K562 (cell line): ENCODE measurements around the gene PDIA5. TPM values are rescaled to one million over a fixed set of nuclear protein-coding genes. Genes with fewer than 3 reads are reported as not detected.

Source experiments
- ATAC-seq: fragments of 200-7000 bp; cut with Tn5 transposase; 3 replicates; pipeline ENCODE4 v1.9.1; 2020; ENCODE audit warnings: moderate library complexity
- BruUV-seq: library from RNA; stranded (reverse); fragments of 400-500 nt; replicated peaks from 2 replicates; lab custom pipeline; 2021; lab: Mats Ljungman, UMichigan
- CTCF ChIA-PET: fragments of 300-600 bp; formaldehyde crosslinking; extraction: SDS; loops from one replicate; lab custom pipeline; 2021; ENCODE audit warnings: low intra/inter-chr PET ratio; lab: Yijun Ruan, JAX
- POLR2A ChIA-PET: fragments of 300-600, 350-650 bp; sonication (Branson Sonifier 250); formaldehyde crosslinking; extraction: SDS; loops from one replicate; lab custom pipeline; 2021; ENCODE audit warnings: antibody characterized with exemption, inconsistent platforms; lab: Yijun Ruan, JAX
- DNase-seq, 4 experiments: peaks; one replicate each; pipeline versions ENCODE4 v3.0.0 to v3.0.0-alpha.2; 2011 to 2018; ENCODE audit warnings: low spot score in 3 of 4, mixed read lengths in 3 of 4; ENCODE audit errors: extremely low read depth in 1 of 4
- FAIRE-seq: peaks from 2 replicates; lab custom pipeline; 2011; peaks lifted over from hg19 to GRCh38; lab: Jason Lieb, UNC
- H2AFZ ChIP-seq: 2 replicates; pipeline ENCODE4 v1.6.0; 2011; ENCODE audit warnings: low read depth, low read length, control low read depth, inconsistent platforms
- H3K27ac ChIP-seq: fragments of 200-600 bp; 3 replicates; pipeline ENCODE4 v1.8.0; 2011; ENCODE audit warnings: low read depth, mild to moderate bottlenecking, control low read depth, inconsistent platforms, low read length, moderate library complexity, mixed read lengths; ENCODE audit errors: extremely low read depth
- H3K27me3 ChIP-seq, 2 experiments: fragments of 300-600 bp in 1 of 2; 2 replicates in 1 of 2; 3 replicates in 1 of 2; pipeline versions ENCODE4 v1.6.0 to v1.8.0; 2011; ENCODE audit warnings: inconsistent platforms in 2 of 2, low read length in 2 of 2, mild to moderate bottlenecking in 1 of 2, mixed read lengths in 1 of 2, moderate library complexity in 1 of 2; ENCODE audit not compliant: control insufficient read depth in 2 of 2, insufficient read depth in 2 of 2
- H3K36me3 ChIP-seq: fragments of 300-600 bp; 3 replicates; pipeline ENCODE4 v1.8.0; 2011; ENCODE audit warnings: mild to moderate bottlenecking, low read length, inconsistent platforms; ENCODE audit not compliant: control insufficient read depth, insufficient read depth
- H3K4me1 ChIP-seq, 2 experiments: fragments of 200-600 bp in 1 of 2; replicated peaks in 1 of 2; 2 replicates in 1 of 2; 3 replicates in 1 of 2; pipeline versions ENCODE4 v1.5.1 to v1.8.0; 2011; ENCODE audit warnings: inconsistent platforms in 2 of 2, low read length in 2 of 2, mild to moderate bottlenecking in 1 of 2, mixed read lengths in 1 of 2, moderate library complexity in 1 of 2; ENCODE audit not compliant: control insufficient read depth in 2 of 2, insufficient read depth in 2 of 2
- H3K4me2 ChIP-seq: 2 replicates; pipeline ENCODE4 v1.6.1; 2011; ENCODE audit warnings: low read length, control low read depth, inconsistent platforms, mixed read lengths; ENCODE audit not compliant: insufficient read depth
- H3K4me3 ChIP-seq: fragments of 200-600 bp; sonication (generic), shearing (Covaris generic); 2 replicates; pipeline ENCODE4 v1.5.1; 2016; ENCODE audit warnings: control low read depth, inconsistent platforms
- H3K79me2 ChIP-seq: fragments of 200-600 bp; 3 replicates; pipeline ENCODE4 v1.8.0; 2011; ENCODE audit warnings: low read length, inconsistent platforms; ENCODE audit not compliant: control insufficient read depth, insufficient read depth
- H3K9ac ChIP-seq, 2 experiments: 2 replicates each; pipeline versions ENCODE4 v1.6.0 to v1.6.1; 2011; ENCODE audit warnings: low read depth in 2 of 2, low read length in 2 of 2, control low read depth in 1 of 2, inconsistent platforms in 1 of 2, mild to moderate bottlenecking in 1 of 2, mixed read lengths in 1 of 2; ENCODE audit not compliant: insufficient read depth in 1 of 2
- H3K9me1 ChIP-seq: one replicate; pipeline ENCODE4 v1.6.0; 2011; ENCODE audit warnings: inconsistent platforms, mild to moderate bottlenecking, low read length, moderate library complexity; ENCODE audit not compliant: control insufficient read depth, insufficient read depth
- H3K9me3 ChIP-seq: replicated peaks from 2 replicates; pipeline ENCODE4 v1.5.1; 2011; ENCODE audit warnings: low read depth, low read length, inconsistent platforms; ENCODE audit not compliant: control insufficient read depth, insufficient read depth
- H4K20me1 ChIP-seq: replicated peaks from 2 replicates; pipeline ENCODE4 v1.6.1; 2011; ENCODE audit warnings: low read length, inconsistent platforms, mixed read lengths; ENCODE audit not compliant: control insufficient read depth, insufficient read depth
- CBFA2T2 ChIP-seq: fragments of 450-650 bp; conservative IDR thresholded peaks from 2 replicates; pipeline ENCODE4 v1.6.1; 2017; ENCODE audit warnings: mild to moderate bottlenecking
- CBFA2T3 ChIP-seq: fragments of 450-650 bp; IDR thresholded peaks from 2 replicates; pipeline ENCODE4 v1.6.1; 2017
- CTBP1 ChIP-seq: fragments of 450-650 bp; IDR thresholded peaks from 2 replicates; pipeline ENCODE4 v1.6.1; 2016; ENCODE audit warnings: borderline replicate concordance
- CXXC5 ChIP-seq: fragments of 250-450 bp; sonication (Bioruptor Pico); IDR thresholded peaks from 2 replicates; pipeline ENCODE4 v1.8.0; 2022; ENCODE audit warnings: inconsistent platforms, mild to moderate bottlenecking, moderate library complexity
- MEIS2 ChIP-seq: fragments of 450-650 bp; IDR thresholded peaks from 2 replicates; pipeline ENCODE4 v1.6.1; 2014; ENCODE audit warnings: mild to moderate bottlenecking; ENCODE audit not compliant: partially characterized antibody
- NFIC ChIP-seq: fragments of 450-650 bp; IDR thresholded peaks from 2 replicates; pipeline ENCODE4 v1.6.1; 2017; ENCODE audit warnings: mild to moderate bottlenecking, inconsistent platforms
- RAD21 ChIP-seq, 2 experiments: fragments of 250-450 bp in 1 of 2; fragments of 450-650 bp in 1 of 2; sonication (Bioruptor Pico) in 1 of 2; formaldehyde crosslinking in 1 of 2; IDR thresholded peaks in 1 of 2; conservative IDR thresholded peaks in 1 of 2; 2 replicates each; pipeline versions ENCODE4 v1.4.0 to v1.8.0; 2020 to 2022; ENCODE audit warnings: mild to moderate bottlenecking in 2 of 2, moderate library complexity in 1 of 2
- RCOR1 ChIP-seq, 2 experiments: IDR thresholded peaks; 2 replicates each; pipeline ENCODE4 v1.6.1; 2012; ENCODE audit warnings: low read depth in 2 of 2, low read length in 2 of 2, borderline replicate concordance in 1 of 2, improper control_type of control experiment in 1 of 2
- RFX5 ChIP-seq: IDR thresholded peaks from 2 replicates; pipeline ENCODE4 v1.6.1; 2011; ENCODE audit warnings: low read depth, mild to moderate bottlenecking, improper control_type of control experiment, low read length
- TEAD4 ChIP-seq, 2 experiments: sonication (generic) in 1 of 2; formaldehyde crosslinking in 1 of 2; IDR thresholded peaks; 2 replicates each; pipeline versions ENCODE4 v1.6.1 to v1.8.0; 2012 to 2022; ENCODE audit warnings: borderline replicate concordance in 1 of 2, inconsistent platforms in 1 of 2, low read length in 1 of 2, mild to moderate bottlenecking in 1 of 2, missing genetic modification reagents in 1 of 2
- ZNF143 ChIP-seq: sonication (generic); formaldehyde crosslinking; IDR thresholded peaks from 2 replicates; pipeline ENCODE4 v1.9.0; 2022; ENCODE audit warnings: mild to moderate bottlenecking, missing genetic modification reagents
- WGBS: fragments of 100-300 bp; shearing (Covaris generic); methylation state at CpG from one replicate; pipeline ENCODE4 v1.1.6; 2016; ENCODE audit warnings: low coverage, mixed read lengths; ENCODE audit not compliant: insufficient coverage; ENCODE audit errors: missing lambda C conversion rate; 5-methylcytosine and 5-hydroxymethylcytosine counted together
- in situ Hi-C: fragments of 300-500 bp; cut with MboI; formaldehyde crosslinking; loops from 4 replicates; pipeline ENCODE4 v1.15.0; 2018; ENCODE audit warnings: inconsistent platforms, mixed read lengths
- intact Hi-C: fragments of 100-400 bp; cut with micrococcal nuclease; formaldehyde crosslinking; loops from 2 replicates; pipeline ENCODE4 v1.14.2; 2022
- polyA plus RNA-seq, 8 experiments: library from polyadenylated mRNA; depleted of rRNA in 4 of 8; stranded (reverse) in 5 of 8; unstranded in 3 of 8; fragments of >200 nt; fragmentation: Nextera tagmentation in 2 of 8; fragmentation: Illumina TruSeq in 1 of 8; extraction: Ambion mirVana in 2 of 8; extraction: Trizol in 1 of 8; gene quantifications; 2 replicates each; pipeline versions ENCODE4 v1.2.1 to v1.2.3, GENCODE V29; 2011 to 2014; ENCODE audit warnings: inconsistent platforms in 1 of 8, missing spikeins in 1 of 8
- total RNA-seq, 7 experiments: library from RNA; depleted of rRNA in 6 of 7; stranded (reverse); fragments of >200 nt in 6 of 7; fragmentation: Illumina TruSeq in 2 of 7; extraction: Trizol in 2 of 7; gene quantifications; 2 replicates each; pipeline versions ENCODE4 v1.2.1 to v1.2.3, GENCODE V29; 2011 to 2021; ENCODE audit warnings: low replicate concordance in 1 of 7
- TF ChIP-seq, protein P1 (sequence below): fragments of 250-450 bp; sonication (Bioruptor Pico); IDR thresholded peaks from 2 replicates; pipeline ENCODE4 v1.4.0; 2020
- TF ChIP-seq, protein P2 (sequence below): fragments of 250-450 bp; sonication (Bioruptor Pico); IDR thresholded peaks from 2 replicates; pipeline ENCODE4 v1.8.0; 2021; ENCODE audit warnings: moderate library complexity, mild to moderate bottlenecking, inconsistent platforms

PDIA5 gene
- total and polyA plus RNA-seq, 9 of the 15 experiments (the other 6 are each of a cell fraction or from before 2014, with no cell fraction given) = 3.4 to 31.8 (median 19.6) TPM

DNA sequence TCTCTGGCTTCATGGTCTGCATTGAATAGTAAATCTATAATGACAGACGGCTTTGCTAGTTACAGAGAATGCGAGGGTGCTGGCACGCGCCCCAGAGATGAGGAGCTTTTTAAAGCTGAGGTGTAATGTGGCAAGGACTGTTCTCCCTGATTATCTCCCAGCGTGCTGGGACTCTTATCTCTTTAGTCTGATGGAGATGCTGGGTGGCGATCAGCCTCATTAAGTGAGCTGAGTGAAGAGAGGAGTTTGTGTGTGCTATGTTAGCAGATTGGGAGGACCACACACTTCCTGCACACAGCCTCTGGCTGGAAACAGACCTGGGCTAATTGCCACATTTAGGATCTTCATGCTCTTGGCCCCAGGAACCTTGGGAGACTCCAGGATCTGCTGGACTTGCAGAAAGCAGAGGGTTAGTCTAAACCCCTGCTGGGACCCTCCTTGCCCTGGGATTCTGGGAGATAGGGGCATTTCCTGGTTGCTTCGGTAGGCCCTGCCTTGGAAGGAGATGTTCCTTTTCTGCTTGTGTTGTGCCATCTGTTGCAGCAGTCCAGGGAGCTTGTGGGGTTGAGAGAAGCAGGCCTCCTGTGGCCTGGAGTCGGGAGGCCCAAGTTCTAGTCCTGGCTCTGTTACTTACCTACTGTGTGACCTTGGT lies 15.0 kb downstream of the PDIA5 start:
- CTCF ChIA-PET = no interaction called here
- H3K27ac ChIP-seq = peak overlapping the region; percentile 60

More for the DNA sequence above, 15.0 kb downstream of the PDIA5 start:
- 9% methylated on average over 8 of the region's 8 CpGs for WGBS
- peaks cover 36 to 80% of the 10 kb centered on the region in 2 experiments for H3K4me1 ChIP-seq
- H3K9me3 ChIP-seq = no peaks in the 10 kb centered on the region
- TF ChIP-seq CBFA2T3 (peak; percentile 53; the same call in 1 of the 2 replicates), RAD21 (CRISPR knock-in tag; conservative IDR thresholded peaks at IDR 0.05 in 1 of 2, IDR thresholded peaks at IDR 0.05 in 1 of 2) (no peak), CBFA2T2 (peak; percentile 16; the same call in 1 of the 2 replicates), NFIC (peak; percentile 6; the same call in 1 of the 2 replicates), CTBP1 (peak; percentile 72; the same call in 1 of the 2 replicates), MEIS2 (peak; percentile 50), RFX5 (no peak), RCOR1 (IDR thresholded peaks at IDR 0.05; ENCODE audit: borderline replicate concordance in 1 of 2, low read depth in 2 of 2, low read length in 2 of 2) (peak in 1 of 2 experiments; percentile 79; a peak in 1 of 4 replicates), ZNF143 (no peak), CXXC5 (CRISPR knock-in tag) (peak; percentile 21; the same call in 1 of the 2 replicates), TEAD4 (IDR thresholded peaks at IDR 0.05; ENCODE audit: low read length) (peak; percentile 44; the same call in 1 of the 2 replicates), TEAD4 (CRISPR knock-in tag; IDR thresholded peaks at IDR 0.05; ENCODE audit: borderline replicate concordance) (no peak)
- TF ChIP-seq, protein P1, sequence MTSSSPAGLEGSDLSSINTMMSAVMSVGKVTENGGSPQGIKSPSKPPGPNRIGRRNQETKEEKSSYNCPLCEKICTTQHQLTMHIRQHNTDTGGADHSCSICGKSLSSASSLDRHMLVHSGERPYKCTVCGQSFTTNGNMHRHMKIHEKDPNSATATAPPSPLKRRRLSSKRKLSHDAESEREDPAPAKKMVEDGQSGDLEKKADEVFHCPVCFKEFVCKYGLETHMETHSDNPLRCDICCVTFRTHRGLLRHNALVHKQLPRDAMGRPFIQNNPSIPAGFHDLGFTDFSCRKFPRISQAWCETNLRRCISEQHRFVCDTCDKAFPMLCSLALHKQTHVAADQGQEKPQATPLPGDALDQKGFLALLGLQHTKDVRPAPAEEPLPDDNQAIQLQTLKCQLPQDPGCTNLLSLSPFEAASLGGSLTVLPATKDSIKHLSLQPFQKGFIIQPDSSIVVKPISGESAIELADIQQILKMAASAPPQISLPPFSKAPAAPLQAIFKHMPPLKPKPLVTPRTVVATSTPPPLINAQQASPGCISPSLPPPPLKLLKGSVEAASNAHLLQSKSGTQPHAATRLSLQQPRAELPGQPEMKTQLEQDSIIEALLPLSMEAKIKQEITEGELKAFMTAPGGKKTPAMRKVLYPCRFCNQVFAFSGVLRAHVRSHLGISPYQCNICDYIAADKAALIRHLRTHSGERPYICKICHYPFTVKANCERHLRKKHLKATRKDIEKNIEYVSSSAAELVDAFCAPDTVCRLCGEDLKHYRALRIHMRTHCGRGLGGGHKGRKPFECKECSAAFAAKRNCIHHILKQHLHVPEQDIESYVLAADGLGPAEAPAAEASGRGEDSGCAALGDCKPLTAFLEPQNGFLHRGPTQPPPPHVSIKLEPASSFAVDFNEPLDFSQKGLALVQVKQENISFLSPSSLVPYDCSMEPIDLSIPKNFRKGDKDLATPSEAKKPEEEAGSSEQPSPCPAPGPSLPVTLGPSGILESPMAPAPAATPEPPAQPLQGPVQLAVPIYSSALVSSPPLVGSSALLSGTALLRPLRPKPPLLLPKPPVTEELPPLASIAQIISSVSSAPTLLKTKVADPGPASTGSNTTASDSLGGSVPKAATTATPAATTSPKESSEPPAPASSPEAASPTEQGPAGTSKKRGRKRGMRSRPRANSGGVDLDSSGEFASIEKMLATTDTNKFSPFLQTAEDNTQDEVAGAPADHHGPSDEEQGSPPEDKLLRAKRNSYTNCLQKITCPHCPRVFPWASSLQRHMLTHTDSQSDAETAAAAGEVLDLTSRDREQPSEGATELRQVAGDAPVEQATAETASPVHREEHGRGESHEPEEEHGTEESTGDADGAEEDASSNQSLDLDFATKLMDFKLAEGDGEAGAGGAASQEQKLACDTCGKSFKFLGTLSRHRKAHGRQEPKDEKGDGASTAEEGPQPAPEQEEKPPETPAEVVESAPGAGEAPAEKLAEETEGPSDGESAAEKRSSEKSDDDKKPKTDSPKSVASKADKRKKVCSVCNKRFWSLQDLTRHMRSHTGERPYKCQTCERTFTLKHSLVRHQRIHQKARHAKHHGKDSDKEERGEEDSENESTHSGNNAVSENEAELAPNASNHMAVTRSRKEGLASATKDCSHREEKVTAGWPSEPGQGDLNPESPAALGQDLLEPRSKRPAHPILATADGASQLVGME (CRISPR knock-in tag) = peak; percentile 93
- TF ChIP-seq, protein P2, sequence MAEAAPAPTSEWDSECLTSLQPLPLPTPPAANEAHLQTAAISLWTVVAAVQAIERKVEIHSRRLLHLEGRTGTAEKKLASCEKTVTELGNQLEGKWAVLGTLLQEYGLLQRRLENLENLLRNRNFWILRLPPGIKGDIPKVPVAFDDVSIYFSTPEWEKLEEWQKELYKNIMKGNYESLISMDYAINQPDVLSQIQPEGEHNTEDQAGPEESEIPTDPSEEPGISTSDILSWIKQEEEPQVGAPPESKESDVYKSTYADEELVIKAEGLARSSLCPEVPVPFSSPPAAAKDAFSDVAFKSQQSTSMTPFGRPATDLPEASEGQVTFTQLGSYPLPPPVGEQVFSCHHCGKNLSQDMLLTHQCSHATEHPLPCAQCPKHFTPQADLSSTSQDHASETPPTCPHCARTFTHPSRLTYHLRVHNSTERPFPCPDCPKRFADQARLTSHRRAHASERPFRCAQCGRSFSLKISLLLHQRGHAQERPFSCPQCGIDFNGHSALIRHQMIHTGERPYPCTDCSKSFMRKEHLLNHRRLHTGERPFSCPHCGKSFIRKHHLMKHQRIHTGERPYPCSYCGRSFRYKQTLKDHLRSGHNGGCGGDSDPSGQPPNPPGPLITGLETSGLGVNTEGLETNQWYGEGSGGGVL = no peak
- TF ChIP-seq, all 486 proteins: peak for 9
- Histone ChIP-seq H3K9me1 (no peaks in the 10 kb centered on the region), H3K4me3 (no peak overlapping the region), H2AFZ (no peak overlapping the region), H3K27me3 (no peaks in the 10 kb centered on the region), H4K20me1 (peaks cover 21% of the 10 kb centered on the region), H3K4me2 (peak overlapping the region; percentile 53), H3K9ac (peak overlapping the region; percentile 62 to 63; a peak in 2 of 4 replicates), H3K79me2 (peaks cover 97% of the 10 kb centered on the region), H3K36me3 (0 out of 3 replicates have a peak, but pooled peaks cover 3% of the 10 kb centered on the region)
- POLR2A ChIA-PET = interaction anchor here (0.8 to 2.5 kb wide), 3 partner anchors 10 to 935 kb away, joined by 3 to 14 read pairs (median 9); no protein-coding TSS in a partner anchor
- peak; percentile 4; the same call in 2 of the 3 replicates for ATAC-seq
- intact Hi-C loops (no loop called here), in situ Hi-C loops (no loop called here)
- peak in 2 of 4 experiments; percentile 22 to 54 for DNase-seq
- no TSS peak for BruUV-seq
- FAIRE-seq = no peak
